ENCODE results near the gene CLTC. TPM values are rescaled to one million over a fixed set of nuclear protein-coding genes. Genes with fewer than 3 reads are reported as not detected.

The CLTC gene
- total RNA-seq, 2 donors from 2014 or later, result 342 to 393 TPM

DNA sequence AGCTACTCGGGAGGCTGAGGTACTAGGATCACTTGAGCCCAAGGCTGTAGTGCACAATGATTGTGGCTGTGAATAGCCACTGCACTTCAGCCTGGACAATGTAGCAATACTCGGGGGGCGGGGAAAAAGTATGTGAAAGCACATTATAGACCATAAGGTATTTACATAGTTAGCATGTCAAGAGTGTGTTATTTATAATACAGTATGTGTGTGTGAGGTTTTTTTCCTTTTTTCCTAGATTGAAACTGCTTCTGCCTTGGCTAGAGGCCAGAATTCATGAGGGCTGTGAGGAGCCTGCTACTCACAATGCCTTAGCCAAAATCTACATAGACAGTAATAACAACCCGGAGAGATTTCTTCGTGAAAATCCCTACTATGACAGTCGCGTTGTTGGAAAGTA, 57.0 kb downstream of the CLTC start:
- Mint-ChIP-seq H3K36me3 (ENCODE audit: low read depth) (peaks cover 70% of the 10 kb centered on the region), H3K4me3 (no peak overlapping the region), H3K27ac (no peak overlapping the region), H3K4me1 (no peaks in the 10 kb centered on the region), H3K9me3 (no peaks in the 10 kb centered on the region), H3K27me3 (ENCODE audit: insufficient read depth) (no peaks in the 10 kb centered on the region)
- Histone ChIP-seq H3K9me3 (ENCODE audit: control insufficient read depth, low read length) (no peaks in the 10 kb centered on the region), H3K27ac (ENCODE audit: low read depth, low read length) (no peak overlapping the region), H3K9ac (ENCODE audit: extremely low read depth, low read length, poor library complexity, severe bottlenecking) (no peak overlapping the region), H3K36me3 (ENCODE audit: control insufficient read depth, insufficient read depth, low read length) (peaks cover 99% of the 10 kb centered on the region), H3K4me3 (ENCODE audit: low read length) (no peak overlapping the region), H3K27me3 (ENCODE audit: control insufficient read depth, insufficient read depth, low read length, poor library complexity, severe bottlenecking) (no peaks in the 10 kb centered on the region), H3K4me1 (ENCODE audit: control insufficient read depth, insufficient read depth, low read length) (no peaks in the 10 kb centered on the region)
- WGBS, 2 experiments (ENCODE audit: insufficient coverage in 1 of 2, insufficient read length in 1 of 2), result 91 to 97% methylated on average over 5 to 7 of the region's 7 CpGs
- DNase-seq, result no peak
- TF ChIP-seq, protein P1, sequence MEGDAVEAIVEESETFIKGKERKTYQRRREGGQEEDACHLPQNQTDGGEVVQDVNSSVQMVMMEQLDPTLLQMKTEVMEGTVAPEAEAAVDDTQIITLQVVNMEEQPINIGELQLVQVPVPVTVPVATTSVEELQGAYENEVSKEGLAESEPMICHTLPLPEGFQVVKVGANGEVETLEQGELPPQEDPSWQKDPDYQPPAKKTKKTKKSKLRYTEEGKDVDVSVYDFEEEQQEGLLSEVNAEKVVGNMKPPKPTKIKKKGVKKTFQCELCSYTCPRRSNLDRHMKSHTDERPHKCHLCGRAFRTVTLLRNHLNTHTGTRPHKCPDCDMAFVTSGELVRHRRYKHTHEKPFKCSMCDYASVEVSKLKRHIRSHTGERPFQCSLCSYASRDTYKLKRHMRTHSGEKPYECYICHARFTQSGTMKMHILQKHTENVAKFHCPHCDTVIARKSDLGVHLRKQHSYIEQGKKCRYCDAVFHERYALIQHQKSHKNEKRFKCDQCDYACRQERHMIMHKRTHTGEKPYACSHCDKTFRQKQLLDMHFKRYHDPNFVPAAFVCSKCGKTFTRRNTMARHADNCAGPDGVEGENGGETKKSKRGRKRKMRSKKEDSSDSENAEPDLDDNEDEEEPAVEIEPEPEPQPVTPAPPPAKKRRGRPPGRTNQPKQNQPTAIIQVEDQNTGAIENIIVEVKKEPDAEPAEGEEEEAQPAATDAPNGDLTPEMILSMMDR (conservative IDR thresholded peaks at IDR 0.05), result no peak

DNA sequence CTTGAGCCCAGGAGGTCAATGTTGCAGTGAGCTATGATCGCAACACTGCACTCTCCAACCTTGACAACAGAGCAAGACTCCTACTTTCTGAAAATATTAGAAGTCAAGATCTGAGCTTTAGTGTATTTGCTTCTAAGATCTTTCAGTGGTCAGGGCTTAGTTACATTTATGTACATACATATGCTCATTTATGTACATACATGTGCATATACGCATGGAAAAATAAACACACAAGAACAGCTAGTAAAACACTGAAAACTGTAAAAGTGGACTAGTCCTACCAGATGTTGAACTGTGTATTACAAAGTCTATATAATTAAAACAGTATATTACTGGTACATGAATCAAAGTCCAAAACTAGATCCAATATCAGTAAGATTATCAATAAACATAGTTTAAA, 59.2 kb downstream of the CLTC start:
- H3K4me1 Mint-ChIP-seq, result no peaks in the 10 kb centered on the region
- H3K9me3 ChIP-seq (ENCODE audit: control insufficient read depth, low read length), result no peaks in the 10 kb centered on the region
- 20 to 71% methylated on average over 1 to 2 of the region's 2 CpGs for WGBS, 2 experiments (ENCODE audit: insufficient coverage in 1 of 2, insufficient read length in 1 of 2)
- no peaks in the 10 kb centered on the region for H3K9me3 Mint-ChIP-seq
- H3K27me3 Mint-ChIP-seq (ENCODE audit: insufficient read depth), result no peaks in the 10 kb centered on the region
- peaks cover 100% of the 10 kb centered on the region for H3K36me3 ChIP-seq (ENCODE audit: control insufficient read depth, insufficient read depth, low read length)
- H3K4me1 ChIP-seq (ENCODE audit: control insufficient read depth, insufficient read depth, low read length), result no peaks in the 10 kb centered on the region
- DNase-seq, result no peak
- H3K36me3 Mint-ChIP-seq (ENCODE audit: low read depth), result peaks cover 82% of the 10 kb centered on the region
- no peak overlapping the region for H3K4me3 Mint-ChIP-seq
- no peak overlapping the region for H3K4me3 ChIP-seq (ENCODE audit: low read length)
- H3K27me3 ChIP-seq (ENCODE audit: control insufficient read depth, insufficient read depth, low read length, poor library complexity, severe bottlenecking), result no peaks in the 10 kb centered on the region
- no peak overlapping the region for H3K9ac ChIP-seq (ENCODE audit: extremely low read depth, low read length, poor library complexity, severe bottlenecking)
- no peak overlapping the region for H3K27ac ChIP-seq (ENCODE audit: low read depth, low read length)
- TF ChIP-seq, protein P1 (conservative IDR thresholded peaks at IDR 0.05), result no peak
- H3K27ac Mint-ChIP-seq, result peak overlapping the region; percentile 44

DNA sequence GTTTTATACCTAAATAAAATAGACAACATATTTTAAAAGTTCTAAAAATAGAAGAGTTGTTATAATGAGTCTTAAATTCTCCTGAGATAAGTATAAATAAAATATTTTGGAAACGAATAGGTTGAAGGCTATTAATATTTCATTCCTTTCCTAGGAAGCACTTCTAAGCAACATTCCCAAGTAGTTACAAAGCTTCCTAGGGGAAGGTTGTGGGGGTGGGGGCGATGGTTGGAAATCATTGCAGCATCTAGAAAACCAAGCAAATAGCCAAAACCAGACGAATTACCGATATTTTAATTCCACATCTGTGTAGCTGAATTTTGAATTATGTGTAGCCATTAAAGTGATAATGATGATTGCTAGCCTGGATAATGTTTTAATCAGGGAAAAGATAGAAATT, 60.6 kb downstream of the CLTC start:
- H3K36me3 ChIP-seq (ENCODE audit: control insufficient read depth, insufficient read depth, low read length), result peaks cover 100% of the 10 kb centered on the region
- Mint-ChIP-seq H3K9me3 (no peaks in the 10 kb centered on the region), H3K27me3 (ENCODE audit: insufficient read depth) (no peaks in the 10 kb centered on the region), H3K4me1 (no peaks in the 10 kb centered on the region), H3K27ac (no peak overlapping the region), H3K4me3 (no peak overlapping the region), H3K36me3 (ENCODE audit: low read depth) (peaks cover 79% of the 10 kb centered on the region)
- H3K9ac ChIP-seq (ENCODE audit: extremely low read depth, low read length, poor library complexity, severe bottlenecking), result no peak overlapping the region
- no peak for DNase-seq
- H3K27me3 ChIP-seq (ENCODE audit: control insufficient read depth, insufficient read depth, low read length, poor library complexity, severe bottlenecking), result no peaks in the 10 kb centered on the region
- H3K9me3 ChIP-seq (ENCODE audit: control insufficient read depth, low read length), result no peaks in the 10 kb centered on the region
- H3K27ac ChIP-seq (ENCODE audit: low read depth, low read length), result no peak overlapping the region
- 97% methylated on average over 3 of the region's 4 CpGs; no CpG with 5 or more reads in 1 of the 2 experiments for WGBS, 2 experiments (ENCODE audit: insufficient coverage in 1 of 2, insufficient read length in 1 of 2)
- no peaks in the 10 kb centered on the region for H3K4me1 ChIP-seq (ENCODE audit: control insufficient read depth, insufficient read depth, low read length)
- TF ChIP-seq, protein P1 (conservative IDR thresholded peaks at IDR 0.05), result no peak
- no peak overlapping the region for H3K4me3 ChIP-seq (ENCODE audit: low read length)
